ENCODE measurements around the gene LIMS4.
"Not testable (repeated sequence)": the region's sequence is repeated elsewhere in the genome, so short reads cannot be mapped to it uniquely, and the experiment has no call there.

Gene LIMS4

GRCh38 chr2:110472171-110473058 lies at the start of gene LIMS4:
TSS of gene LIMS4 (minus strand) at chr2:110472816. CDS start at chr2:110472778, 38 bp downstream.
- DNase-seq (ENCODE audit: low spot score), result not testable (repeated sequence)

GRCh38 chr2:110499755-110500377 lies 27.2 kb upstream of the LIMS4 start:
- not testable (repeated sequence) for DNase-seq (ENCODE audit: low spot score)

GRCh38 chr2:110496027-110496426 lies 23.4 kb upstream of the LIMS4 start:
- DNase-seq (ENCODE audit: low spot score), result not testable (repeated sequence)

DNA sequence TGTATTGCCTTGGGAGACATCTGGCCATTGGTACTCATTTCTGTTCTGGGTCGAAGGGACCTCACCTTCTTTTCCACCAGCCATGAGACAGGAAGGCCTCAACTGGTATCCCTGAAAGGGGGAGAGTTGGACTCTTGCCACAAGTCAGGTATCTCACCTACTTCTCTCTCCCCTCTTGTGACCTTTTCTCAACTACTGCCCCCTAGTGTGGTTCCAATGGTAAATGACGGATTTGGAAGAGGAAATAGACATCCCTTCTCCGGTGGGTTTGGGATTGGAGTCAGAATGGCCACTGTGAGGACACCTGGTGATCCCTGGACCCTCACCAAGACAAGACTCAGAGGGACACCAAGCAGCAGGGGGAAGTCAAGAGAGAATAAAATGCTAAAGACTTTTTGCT lies 21.9 kb upstream of the LIMS4 start:
- not testable (repeated sequence) for DNase-seq (ENCODE audit: low spot score)

DNA sequence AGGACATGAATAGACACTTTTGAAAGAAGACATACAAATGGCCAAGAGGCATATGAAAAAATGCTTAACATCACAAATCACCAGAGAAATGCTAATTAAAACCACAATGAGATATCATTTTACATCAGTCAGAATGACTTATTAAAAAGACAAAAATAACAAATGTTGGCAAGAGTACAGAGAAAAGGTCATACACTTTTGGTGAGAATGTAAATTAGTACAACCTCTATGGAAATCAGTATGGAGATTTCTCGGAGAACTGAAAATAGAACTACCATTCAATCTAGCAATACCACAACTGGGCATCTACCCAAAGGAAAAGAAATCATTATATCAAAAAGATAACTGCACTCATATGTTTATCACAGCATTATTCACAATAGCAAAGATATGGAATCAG lies 16.4 kb upstream of the LIMS4 start:
- DNase-seq (ENCODE audit: low spot score), result not testable (repeated sequence)

DNA sequence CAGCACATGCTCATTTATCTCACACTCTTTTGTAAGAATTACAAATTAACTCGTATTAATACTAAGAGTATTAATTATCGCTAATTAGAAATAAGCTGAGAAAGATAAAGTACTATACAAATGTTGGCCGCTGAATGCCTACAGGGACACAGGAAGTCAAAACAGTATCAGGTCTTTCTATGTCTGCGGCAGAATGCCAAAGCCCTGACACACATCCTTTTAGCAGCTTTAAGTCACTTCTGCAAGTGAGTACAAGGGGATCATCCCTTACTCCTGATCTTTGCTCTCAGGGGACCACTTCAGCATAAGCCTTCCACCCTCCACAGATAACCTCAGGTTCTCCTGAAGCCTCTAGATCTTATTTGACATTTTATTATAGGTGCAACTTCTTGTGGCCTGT lies 10.1 kb upstream of the LIMS4 start:
- DNase-seq (ENCODE audit: low spot score), result not testable (repeated sequence)

- DNase-seq (ENCODE audit: low spot score), result not testable (repeated sequence)
These were observed 8.6 kb upstream of the LIMS4 start for GRCh38 chr2:110481200-110481599.

GRCh38 chr2:110480084-110480483 lies 7.5 kb upstream of the LIMS4 start:
- DNase-seq (ENCODE audit: low spot score), result not testable (repeated sequence)

DNA sequence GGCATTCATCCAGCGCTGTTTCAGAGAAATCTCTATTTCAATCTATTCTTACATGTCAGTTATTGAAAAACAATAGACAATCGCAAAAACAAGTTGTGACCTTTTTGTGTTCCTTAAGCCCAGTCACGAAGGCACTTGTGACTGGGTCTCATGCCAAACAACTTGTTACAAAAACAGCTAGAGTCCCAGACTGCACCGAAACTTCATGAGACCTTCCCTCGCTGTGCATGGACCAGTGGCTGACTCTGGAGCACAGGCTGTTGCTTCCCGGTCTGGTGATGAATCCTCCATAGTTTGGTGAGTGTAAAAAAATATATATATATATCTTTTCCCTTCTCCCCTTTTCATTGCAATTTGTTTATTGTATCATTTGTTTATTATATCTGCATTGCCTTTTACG lies 4.8 kb upstream of the LIMS4 start:
- DNase-seq (ENCODE audit: low spot score), result not testable (repeated sequence)

DNA sequence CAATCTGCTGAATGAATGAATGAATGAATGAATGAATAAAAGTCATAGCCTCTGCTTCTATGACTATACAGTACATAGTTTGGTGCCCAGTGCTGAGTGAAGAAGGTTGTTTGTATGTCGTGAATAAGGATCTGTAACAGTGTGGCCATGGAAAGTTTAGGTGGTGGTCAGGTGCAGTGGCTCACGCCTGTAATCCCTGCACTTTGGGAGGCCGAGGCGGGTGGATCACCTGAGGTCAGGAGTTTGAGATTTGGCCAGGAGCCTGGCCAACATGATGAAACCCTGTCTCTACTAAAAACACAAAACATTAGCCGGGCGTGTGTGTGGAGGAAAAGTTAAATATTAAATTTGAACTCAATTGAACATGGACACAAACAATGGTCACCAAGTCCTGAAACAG lies 4.3 kb upstream of the LIMS4 start:
- DNase-seq (ENCODE audit: low spot score), result not testable (repeated sequence)

GRCh38 chr2:110475627-110476359 lies 3.2 kb upstream of the LIMS4 start:
- DNase-seq (ENCODE audit: low spot score), result not testable (repeated sequence)

DNA sequence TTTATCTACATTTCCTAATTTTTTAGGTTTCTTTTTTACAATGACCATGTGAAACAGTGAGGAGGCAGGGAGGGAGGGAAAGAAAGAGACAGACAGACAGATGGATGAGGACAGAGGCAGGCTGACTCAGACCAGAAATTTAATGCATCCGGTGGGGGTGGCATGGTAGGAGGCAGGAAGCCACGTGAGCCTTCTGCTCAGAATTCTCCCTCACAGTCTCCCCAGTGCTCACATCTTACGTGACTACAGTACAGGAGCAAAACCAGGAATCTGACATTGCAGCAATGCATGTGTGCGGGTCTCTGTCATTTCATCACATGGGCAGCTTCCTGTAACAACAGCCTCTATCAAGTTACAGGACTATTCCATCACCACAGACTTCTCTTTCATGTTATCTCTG lies 2.3 kb upstream of the LIMS4 start:
- not testable (repeated sequence) for DNase-seq (ENCODE audit: low spot score)

DNA sequence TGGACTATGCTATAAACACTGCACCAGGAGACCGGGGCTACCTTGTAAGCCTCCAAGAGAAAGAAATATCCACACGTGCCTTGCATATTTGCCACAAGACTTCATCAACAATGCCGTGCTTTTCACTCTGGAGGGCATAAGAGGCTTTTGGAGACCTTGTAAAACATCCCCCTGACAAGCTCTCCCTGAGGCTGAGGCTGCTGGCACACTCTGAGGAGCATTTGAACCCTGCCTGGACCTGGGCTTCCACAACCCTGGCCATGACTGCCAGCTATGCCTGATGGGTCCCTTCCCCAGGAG lies 393 bp upstream of the LIMS4 start:
- DNase-seq (ENCODE audit: low spot score), result not testable (repeated sequence)

GRCh38 chr2:110468921-110469320 lies 3.7 kb downstream of the LIMS4 start:
- DNase-seq (ENCODE audit: low spot score), result not testable (repeated sequence)

DNA sequence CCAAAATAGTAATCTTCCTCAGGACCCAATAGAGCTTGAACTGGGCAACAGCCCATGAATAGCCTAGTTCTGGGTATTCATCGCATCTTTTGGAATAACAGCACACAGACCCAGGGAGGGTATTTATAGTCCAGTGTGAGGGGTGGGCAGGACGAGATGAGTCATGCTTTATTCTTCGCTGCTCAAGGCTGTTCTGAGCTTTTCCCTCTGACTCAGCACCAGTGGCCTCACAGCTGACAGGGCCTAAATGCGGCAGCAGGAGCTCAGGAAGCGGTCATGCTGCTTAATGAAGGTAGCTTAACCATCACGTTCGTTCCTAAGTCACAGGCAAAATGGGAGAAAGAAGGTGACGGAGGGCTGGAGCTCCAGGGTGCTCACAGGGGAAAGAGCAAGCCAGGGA lies 7.3 kb downstream of the LIMS4 start:
- not testable (repeated sequence) for DNase-seq (ENCODE audit: low spot score)

- not testable (repeated sequence) for DNase-seq (ENCODE audit: low spot score)
These were observed 10.2 kb downstream of the LIMS4 start for GRCh38 chr2:110462458-110462857.

GRCh38 chr2:110460318-110460717 lies 12.3 kb downstream of the LIMS4 start:
- DNase-seq (ENCODE audit: low spot score), result not testable (repeated sequence)

GRCh38 chr2:110457214-110457590 lies 15.4 kb downstream of the LIMS4 start:
- DNase-seq (ENCODE audit: low spot score), result not testable (repeated sequence)

GRCh38 chr2:110456291-110457213 lies 16.1 kb downstream of the LIMS4 start:
- DNase-seq (ENCODE audit: low spot score), result not testable (repeated sequence)

- not testable (repeated sequence) for DNase-seq (ENCODE audit: low spot score)
These were observed 17.4 kb downstream of the LIMS4 start for GRCh38 chr2:110455080-110455670.

DNA sequence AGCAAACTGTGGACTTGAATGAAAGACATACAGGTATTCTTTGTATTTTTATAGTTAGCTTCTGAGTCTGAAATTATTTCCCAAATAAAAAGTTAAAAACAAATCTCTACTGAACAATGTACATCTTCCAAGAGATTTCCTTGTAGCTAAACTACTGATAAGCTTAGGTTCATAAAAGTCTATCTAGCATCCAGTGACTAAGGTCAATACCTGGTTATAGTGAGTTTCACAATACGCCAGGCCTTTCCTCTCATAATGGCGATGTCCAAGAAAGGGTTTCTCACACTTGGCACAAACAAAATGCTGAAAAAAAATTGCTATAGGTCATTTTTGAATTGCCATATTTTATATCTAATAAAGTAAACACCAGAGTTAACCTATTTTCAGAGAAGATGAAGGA lies 21.7 kb downstream of the LIMS4 start:
- DNase-seq (ENCODE audit: low spot score), result not testable (repeated sequence)

Measured in HuH-7 (cell line).